HepG2 (cell line): Measurements from ENCODE around the gene TOR1AIP1. TPM values are rescaled to one million over a fixed set of nuclear protein-coding genes. Genes with fewer than 3 reads are reported as not detected.
A peak's percentile ranks its signal among the peaks of the same experiment; 100 is the strongest.

Source experiments
- ATAC-seq: fragments of 200-7000 bp; cut with Tn5 transposase; 3 replicates; pipeline ENCODE4 v1.9.1; 2020; ENCODE audit warnings: mild to moderate bottlenecking, moderate library complexity
- BruUV-seq: library from RNA; stranded (reverse); fragments of 400-500 nt; replicated peaks from 2 replicates; lab custom pipeline; 2021; lab: Mats Ljungman, UMichigan
- CTCF ChIA-PET: fragments of 300-600 bp; formaldehyde crosslinking; extraction: SDS; loops from one replicate; lab custom pipeline; 2021; ENCODE audit warnings: low total read pairs, inconsistent platforms, low intra/inter-chr PET ratio; lab: Yijun Ruan, JAX
- POLR2A ChIA-PET: fragments of 350-600 bp; sonication (Branson Sonifier 250); formaldehyde crosslinking; loops from one replicate; lab custom pipeline; 2020; ENCODE audit warnings: antibody characterized with exemption, inconsistent platforms; lab: Yijun Ruan, JAX
- DNase-seq: peaks from one replicate; pipeline ENCODE4 v3.0.0-alpha.2; 2015; ENCODE audit warnings: low spot score
- FAIRE-seq: peaks from 3 replicates; lab custom pipeline; 2011; peaks lifted over from hg19 to GRCh38; lab: Jason Lieb, UNC
- H2AFZ ChIP-seq: one replicate; pipeline ENCODE4 v1.6.1; 2011; ENCODE audit warnings: low read length, inconsistent platforms
- H3K27ac ChIP-seq: fragments of 300-600 bp; 3 replicates; pipeline ENCODE4 v1.8.0; 2011; ENCODE audit warnings: mixed run types, mild to moderate bottlenecking, mixed read lengths, low read length, inconsistent platforms; ENCODE audit not compliant: insufficient read depth; ENCODE audit errors: extremely low read length
- H3K27me3 ChIP-seq, 2 experiments: fragments of 200-600 bp in 1 of 2; 2 replicates in 1 of 2; 3 replicates in 1 of 2; pipeline versions ENCODE4 v1.6.0 to v1.8.0; 2011; ENCODE audit warnings: low read length in 2 of 2, mild to moderate bottlenecking in 2 of 2, moderate library complexity in 2 of 2, inconsistent platforms in 1 of 2; ENCODE audit not compliant: insufficient read depth in 2 of 2, control insufficient read depth in 1 of 2
- H3K36me3 ChIP-seq, 2 experiments: fragments of 200-600 bp in 1 of 2; replicated peaks in 1 of 2; 2 replicates in 1 of 2; 3 replicates in 1 of 2; pipeline versions ENCODE4 v1.5.1 to v1.8.0; 2011; ENCODE audit warnings: low read length in 2 of 2, inconsistent platforms in 1 of 2; ENCODE audit not compliant: insufficient read depth in 2 of 2, control insufficient read depth in 1 of 2
- H3K4me1 ChIP-seq: 2 replicates; pipeline ENCODE4 v1.5.1; 2012; ENCODE audit warnings: low read length, inconsistent platforms; ENCODE audit not compliant: insufficient read depth
- H3K4me2 ChIP-seq: 2 replicates; pipeline ENCODE4 v1.6.0; 2011; ENCODE audit warnings: low read depth, low read length, inconsistent platforms
- H3K4me3 ChIP-seq, 3 experiments: fragments of 200-600 bp in 1 of 3; sonication (generic), shearing (Covaris generic) in 1 of 3; replicated peaks in 1 of 3; 2 replicates each; pipeline ENCODE4 v1.5.1; 2011 to 2016; ENCODE audit warnings: low read length in 3 of 3, inconsistent platforms in 2 of 3, low read depth in 2 of 3, mild to moderate bottlenecking in 2 of 3, control low read depth in 1 of 3, mixed read lengths in 1 of 3; ENCODE audit not compliant: insufficient read depth in 1 of 3
- H3K79me2 ChIP-seq: one replicate; pipeline ENCODE4 v1.6.1; 2011; ENCODE audit warnings: low read length, inconsistent platforms; ENCODE audit not compliant: insufficient read depth
- H3K9ac ChIP-seq: 2 replicates; pipeline ENCODE4 v1.6.0; 2011; ENCODE audit warnings: mild to moderate bottlenecking, low read depth, low read length, inconsistent platforms; ENCODE audit not compliant: insufficient read depth
- H3K9me3 ChIP-seq: 2 replicates; pipeline ENCODE4 v1.5.1; 2012; ENCODE audit warnings: mild to moderate bottlenecking, low read length
- H4K20me1 ChIP-seq: 2 replicates; pipeline ENCODE4 v1.6.0; 2011; ENCODE audit warnings: inconsistent platforms, mild to moderate bottlenecking, low read length, moderate library complexity; ENCODE audit not compliant: insufficient read depth
- ATF4 ChIP-seq, 2 experiments: fragments of 450-650 bp in 1 of 2; sonication (generic) in 1 of 2; formaldehyde crosslinking; IDR thresholded peaks; 2 replicates each; pipeline versions ENCODE4 v1.5.0 to v1.8.0; 2020 to 2022; ENCODE audit warnings: mild to moderate bottlenecking in 1 of 2, missing genetic modification reagents in 1 of 2
- MAFF ChIP-seq: IDR thresholded peaks from 2 replicates; pipeline ENCODE4 v1.6.1; 2011; ENCODE audit warnings: low read depth, low read length, improper control_type of control experiment
- MAFK ChIP-seq, 2 experiments: IDR thresholded peaks in 1 of 2; conservative IDR thresholded peaks in 1 of 2; 2 replicates each; pipeline ENCODE4 v1.6.1; 2011; ENCODE audit warnings: improper control_type of control experiment in 2 of 2, low read length in 2 of 2
- MTA1 ChIP-seq: sonication (generic); formaldehyde crosslinking; IDR thresholded peaks from 2 replicates; pipeline ENCODE4 v1.4.0; 2020; ENCODE audit warnings: missing genetic modification reagents, mild to moderate bottlenecking, borderline replicate concordance
- PRPF4 ChIP-seq: fragments of 200-400 bp; formaldehyde crosslinking; IDR thresholded peaks from 2 replicates; pipeline ENCODE4 v1.6.1; 2016; ENCODE audit warnings: low read length, low read depth; ENCODE audit not compliant: poor library complexity, severe bottlenecking
- SMARCE1 ChIP-seq: fragments of 450-650 bp; IDR thresholded peaks from 2 replicates; pipeline ENCODE4 v1.6.1; 2017; ENCODE audit warnings: borderline replicate concordance
- SNAI1 ChIP-seq: sonication (generic); formaldehyde crosslinking; IDR thresholded peaks from 2 replicates; pipeline ENCODE4 v1.5.0; 2020; ENCODE audit warnings: mild to moderate bottlenecking, missing genetic modification reagents, borderline replicate concordance
- TBX3 ChIP-seq: fragments of 450-650 bp; IDR thresholded peaks from 2 replicates; pipeline ENCODE4 v1.6.1; 2017; ENCODE audit warnings: antibody characterized with exemption, mild to moderate bottlenecking, inconsistent platforms, borderline replicate concordance
- TCF7L2 ChIP-seq: IDR thresholded peaks from 2 replicates; pipeline ENCODE4 v1.6.1; 2011; ENCODE audit warnings: mild to moderate bottlenecking, low read depth, low read length, moderate library complexity
- TOPORS ChIP-seq: sonication (generic); formaldehyde crosslinking; IDR thresholded peaks from 2 replicates; pipeline ENCODE4 v1.8.0; 2023; ENCODE audit warnings: mild to moderate bottlenecking, missing genetic modification reagents
- ZNF256 ChIP-seq: sonication (generic); formaldehyde crosslinking; conservative IDR thresholded peaks from 2 replicates; pipeline ENCODE4 v1.4.0; 2020; ENCODE audit warnings: missing genetic modification reagents
- ZNF282 ChIP-seq: fragments of 450-650 bp; IDR thresholded peaks from 2 replicates; pipeline ENCODE4 v1.6.1; 2018; ENCODE audit not compliant: partially characterized antibody
- ZNF329 ChIP-seq: sonication (generic); formaldehyde crosslinking; IDR thresholded peaks from 2 replicates; pipeline ENCODE4 v1.9.0; 2021; ENCODE audit warnings: low read depth, mild to moderate bottlenecking, missing genetic modification reagents
- ZNF605 ChIP-seq: sonication (generic); formaldehyde crosslinking; IDR thresholded peaks from 2 replicates; pipeline ENCODE4 v1.8.0; 2022; ENCODE audit warnings: mild to moderate bottlenecking, missing genetic modification reagents
- ZSCAN12 ChIP-seq: sonication (generic); formaldehyde crosslinking; IDR thresholded peaks from 2 replicates; pipeline ENCODE4 v1.9.0; 2021; ENCODE audit warnings: mild to moderate bottlenecking, missing genetic modification reagents
- WGBS: methylation state at CpG from one replicate; pipeline ENCODE4 v1.1.6; 2017; ENCODE audit warnings: low lambda C conversion rate; 5-methylcytosine and 5-hydroxymethylcytosine counted together
- in situ Hi-C: cut with HindIII; loops from 2 replicates; pipeline ENCODE4 v1.10.0; 2017; ENCODE audit warnings: low pct_unique_long_range_greater_than_20kb; ENCODE audit not compliant: extremely low pct_ligation_motif_present
- intact Hi-C: fragments of 100-400 bp; cut with micrococcal nuclease; formaldehyde crosslinking; loops from one replicate; pipeline ENCODE4 v1.10.0; 2022; ENCODE audit not compliant: unreplicated experiment
- polyA plus RNA-seq, 8 experiments: library from polyadenylated mRNA; depleted of rRNA in 3 of 8; stranded (reverse) in 7 of 8; unstranded in 1 of 8; fragments of >200 nt; fragmentation: Illumina TruSeq in 4 of 8; extraction: Trizol in 4 of 8; gene quantifications; 2 replicates each; pipeline versions ENCODE4 v1.2.1 to v1.2.3, GENCODE V29; 2011 to 2016; ENCODE audit warnings: low read depth in 4 of 8, missing spikeins in 1 of 8, mixed read lengths in 1 of 8; ENCODE audit not compliant: insufficient read depth in 1 of 8
- total RNA-seq, 5 experiments: library from RNA; depleted of rRNA; stranded (reverse); fragments of >200 nt; fragmentation: Illumina TruSeq; extraction: Trizol; gene quantifications; 2 replicates each; pipeline ENCODE4 v1.2.3, GENCODE V29; 2016; ENCODE audit warnings: low read depth in 1 of 5

TOR1AIP1 gene
- total and polyA plus RNA-seq, 2 of the 13 experiments (the other 11 are each of a cell fraction or from before 2014, with no cell fraction given), result 15.6 to 29.0 TPM

GRCh38 chr1:179840107-179840506 is 42.0 kb upstream of the TOR1AIP1 start (continued):
- TF ChIP-seq ATF4 (CRISPR knock-in tag; IDR thresholded peaks at IDR 0.05) (no peak), TCF7L2 (no peak), TOPORS (CRISPR knock-in tag) (no peak), ZSCAN12 (CRISPR knock-in tag) (no peak), ZNF329 (CRISPR knock-in tag) (no peak), SNAI1 (CRISPR knock-in tag) (no peak), ZNF605 (CRISPR knock-in tag) (no peak), MTA1 (CRISPR knock-in tag) (no peak), ZNF256 (no peak)

GRCh38 chr1:179848233-179848632 is 33.9 kb upstream of the TOR1AIP1 start:
- H4K20me1 ChIP-seq, result no peaks in the 10 kb centered on the region
- no peak overlapping the region for H3K27ac ChIP-seq
- ATAC-seq, result no peak
- intact Hi-C loops (no loop called here), in situ Hi-C loops (no loop called here)
- H3K9ac ChIP-seq, result no peak overlapping the region
- H3K36me3 ChIP-seq, result peaks cover 13 to 51% of the 10 kb centered on the region in 2 experiments
- peak; percentile 49; the same call in 1 of the 2 replicates for TF ChIP-seq MAFF
- no peak for TF ChIP-seq TBX3
- no peak for TF ChIP-seq ZNF282
- peak; percentile 31 to 74; a peak in 3 of 4 replicates for TF ChIP-seq MAFK (conservative IDR thresholded peaks at IDR 0.05 in 1 of 2, IDR thresholded peaks at IDR 0.05 in 1 of 2; ENCODE audit: low read length in 2 of 2)
- TF ChIP-seq PRPF4, result no peak
- no peak for TF ChIP-seq SMARCE1
- POLR2A ChIA-PET, result no interaction called here
- DNase-seq, result no peak
- 96% methylated on average over 3 of the region's 3 CpGs for WGBS
- no peaks in the 10 kb centered on the region for H3K27me3 ChIP-seq
- H2AFZ ChIP-seq, result no peak overlapping the region
- no peaks in the 10 kb centered on the region for H3K4me1 ChIP-seq
- no TSS peak for BruUV-seq
- no peak overlapping the region for H3K4me3 ChIP-seq
- CTCF ChIA-PET, result no interaction called here
- no peak for FAIRE-seq
- H3K4me2 ChIP-seq, result no peak overlapping the region
- H3K9me3 ChIP-seq, result no peaks in the 10 kb centered on the region
- no peaks in the 10 kb centered on the region for H3K79me2 ChIP-seq
